CD14-positive monocyte (primary cell): Measurements from ENCODE around the gene BARX2. TPM values are rescaled to one million over a fixed set of nuclear protein-coding genes. Genes with fewer than 3 reads are reported as not detected.

Experiments used
- DNase-seq, 3 donors: peaks; one replicate each; pipeline ENCODE4 v3.0.0-alpha.2; 2011 to 2022
- H2AFZ ChIP-seq: 2 replicates; pipeline ENCODE4 v1.6.0; 2012; ENCODE audit warnings: mild to moderate bottlenecking, low read depth, low read length, inconsistent platforms; ENCODE audit not compliant: insufficient read depth, poor library complexity, severe bottlenecking
- H3K27ac ChIP-seq, 2 donors: 1 replicate in 1 of 2; 2 replicates in 1 of 2; pipeline ENCODE4 v1.5.1; 2012 to 2013; ENCODE audit warnings: low read length in 2 of 2, control low read depth in 1 of 2, inconsistent platforms in 1 of 2, low read depth in 1 of 2, mild to moderate bottlenecking in 1 of 2
- H3K27me3 ChIP-seq, 2 donors: one replicate each; pipeline versions ENCODE4 v1.6.0 to v1.6.1; 2011 to 2013; ENCODE audit warnings: low read length in 2 of 2; ENCODE audit not compliant: control insufficient read depth in 2 of 2, insufficient read depth in 2 of 2
- H3K36me3 ChIP-seq, 2 donors: replicated peaks in 1 of 2; 1 replicate in 1 of 2; 2 replicates in 1 of 2; pipeline versions ENCODE4 v1.5.1 to v1.6.1; 2012 to 2013; ENCODE audit warnings: low read length in 2 of 2, control low read depth in 1 of 2, inconsistent platforms in 1 of 2, mild to moderate bottlenecking in 1 of 2; ENCODE audit not compliant: insufficient read depth in 2 of 2, control insufficient read depth in 1 of 2
- H3K4me1 ChIP-seq, 2 donors: 1 replicate in 1 of 2; 2 replicates in 1 of 2; pipeline versions ENCODE4 v1.5.1 to v1.6.1; 2012 to 2013; ENCODE audit warnings: low read length in 2 of 2, control low read depth in 1 of 2, inconsistent platforms in 1 of 2, mild to moderate bottlenecking in 1 of 2, moderate library complexity in 1 of 2; ENCODE audit not compliant: insufficient read depth in 2 of 2, control insufficient read depth in 1 of 2
- H3K4me2 ChIP-seq: replicated peaks from 2 replicates; pipeline ENCODE3; 2012; ENCODE audit warnings: low read length, moderate library complexity, mild to moderate bottlenecking; ENCODE audit not compliant: poor library complexity, severe bottlenecking; ENCODE audit errors: extremely low read depth
- H3K4me3 ChIP-seq, 3 experiments: fragments of 200-600 bp in 1 of 3; sonication (generic) in 1 of 3; replicated peaks in 1 of 3; 1 replicate in 2 of 3; 2 replicates in 1 of 3; pipeline ENCODE4 v1.5.1; 2011 to 2013; ENCODE audit warnings: low read length in 3 of 3, mild to moderate bottlenecking in 3 of 3, control low read depth in 2 of 3, low read depth in 2 of 3, inconsistent platforms in 1 of 3, moderate library complexity in 1 of 3
- H3K79me2 ChIP-seq: 2 replicates; pipeline ENCODE4 v1.6.0; 2012; ENCODE audit warnings: mild to moderate bottlenecking, control low read depth, inconsistent platforms, low read length, moderate library complexity; ENCODE audit not compliant: insufficient read depth
- H3K9ac ChIP-seq: 2 replicates; pipeline ENCODE4 v1.6.0; 2017; ENCODE audit warnings: low read length, mild to moderate bottlenecking; ENCODE audit not compliant: insufficient read depth, poor library complexity, severe bottlenecking
- H3K9me3 ChIP-seq, 2 donors: replicated peaks in 1 of 2; 1 replicate in 1 of 2; 2 replicates in 1 of 2; pipeline versions ENCODE4 v1.5.1 to v1.6.1; 2012 to 2013; ENCODE audit warnings: low read length in 2 of 2, control low read depth in 1 of 2; ENCODE audit not compliant: control insufficient read depth in 1 of 2, insufficient read depth in 1 of 2
- H4K20me1 ChIP-seq: 2 replicates; pipeline ENCODE4 v1.6.0; 2012; ENCODE audit warnings: mild to moderate bottlenecking, low read length, control low read depth, moderate library complexity; ENCODE audit not compliant: insufficient read depth
- H3K27ac Mint-ChIP-seq, 7 donors: one replicate each; pipeline ENCODE4 v1.8.0; 2020; ENCODE audit warnings: mild to moderate bottlenecking in 7 of 7, mixed read lengths in 7 of 7, moderate library complexity in 6 of 7, inconsistent platforms in 2 of 7
- H3K27me3 Mint-ChIP-seq, 3 donors: one replicate each; pipeline ENCODE4 v1.8.0; 2021 to 2022; ENCODE audit warnings: low read depth in 3 of 3, mild to moderate bottlenecking in 3 of 3, mixed read lengths in 3 of 3, moderate library complexity in 3 of 3, inconsistent platforms in 1 of 3
- H3K36me3 Mint-ChIP-seq, 2 donors: one replicate each; pipeline ENCODE4 v1.8.0; 2020; ENCODE audit warnings: mixed read lengths in 2 of 2, inconsistent platforms in 1 of 2, mild to moderate bottlenecking in 1 of 2
- H3K4me1 Mint-ChIP-seq: one replicate; pipeline ENCODE4 v1.8.0; 2020; ENCODE audit warnings: mild to moderate bottlenecking, mixed read lengths
- H3K4me3 Mint-ChIP-seq, 2 donors: one replicate each; pipeline ENCODE4 v1.8.0; 2020; ENCODE audit warnings: mild to moderate bottlenecking in 2 of 2, mixed read lengths in 2 of 2, moderate library complexity in 1 of 2
- H3K9me3 Mint-ChIP-seq, 7 donors: one replicate each; pipeline ENCODE4 v1.8.0; 2020 to 2022; ENCODE audit warnings: mixed read lengths in 7 of 7, mild to moderate bottlenecking in 6 of 7, moderate library complexity in 6 of 7, inconsistent platforms in 2 of 7
- CTCF ChIP-seq: fragments of 200-600 bp; IDR thresholded peaks from one replicate; pipeline ENCODE4 v1.8.0; 2022; ENCODE audit warnings: antibody characterized with exemption, mild to moderate bottlenecking
- WGBS: methylation state at CpG from one replicate; pipeline ENCODE4 v1.1.5; 2013; ENCODE audit warnings: missing lambda C conversion rate; ENCODE audit not compliant: insufficient coverage; 5-methylcytosine and 5-hydroxymethylcytosine counted together
- intact Hi-C, 2 donors: fragments of 100-400 bp; cut with micrococcal nuclease; formaldehyde crosslinking; loops; one replicate each; pipeline versions ENCODE4 v1.15.0 to v1.15.1; 2023
- polyA plus RNA-seq, 3 donors: library from polyadenylated mRNA; depleted of rRNA in 1 of 3; unstranded in 2 of 3; stranded (reverse) in 1 of 3; fragments of 300-500 nt in 2 of 3; fragments of >200 nt in 1 of 3; fragmentation: Illumina TruSeq in 2 of 3; gene quantifications; 1 replicate in 2 of 3; 2 replicates in 1 of 3; pipeline ENCODE4 v1.2.3, GENCODE V29; 2012 to 2021

Gene BARX2
- polyA plus RNA-seq, 3 donors, result not detected

GRCh38 chr11:129416080-129416820 lies 40.6 kb downstream of the BARX2 start:
- no peak overlapping the region for H3K27ac Mint-ChIP-seq
- Histone ChIP-seq H3K9me3 (no peaks in the 10 kb centered on the region), H4K20me1 (no peaks in the 10 kb centered on the region), H2AFZ (no peak overlapping the region), H3K4me1 (no peaks in the 10 kb centered on the region), H3K36me3 (no peaks in the 10 kb centered on the region), H3K79me2 (no peaks in the 10 kb centered on the region), H3K4me2 (no peak overlapping the region), H3K4me3 (no peak overlapping the region), H3K27ac (no peak overlapping the region), H3K9ac (no peak overlapping the region), H3K27me3 (no peaks in the 10 kb centered on the region)
- H3K9me3 Mint-ChIP-seq, result peaks cover 0 to 7% (median 0%) of the 10 kb centered on the region in 7 donors
- no peak overlapping the region for H3K4me3 Mint-ChIP-seq
- H3K36me3 Mint-ChIP-seq, result no peaks in the 10 kb centered on the region
- peaks cover 0 to 4% (median 3%) of the 10 kb centered on the region in 3 donors for H3K27me3 Mint-ChIP-seq
- no peaks in the 10 kb centered on the region for H3K4me1 Mint-ChIP-seq
- WGBS, result 97% methylated on average over 4 of the region's 7 CpGs
- no peak for DNase-seq
- intact Hi-C loops, result no loop called here
- TF ChIP-seq CTCF, result no peak

DNA sequence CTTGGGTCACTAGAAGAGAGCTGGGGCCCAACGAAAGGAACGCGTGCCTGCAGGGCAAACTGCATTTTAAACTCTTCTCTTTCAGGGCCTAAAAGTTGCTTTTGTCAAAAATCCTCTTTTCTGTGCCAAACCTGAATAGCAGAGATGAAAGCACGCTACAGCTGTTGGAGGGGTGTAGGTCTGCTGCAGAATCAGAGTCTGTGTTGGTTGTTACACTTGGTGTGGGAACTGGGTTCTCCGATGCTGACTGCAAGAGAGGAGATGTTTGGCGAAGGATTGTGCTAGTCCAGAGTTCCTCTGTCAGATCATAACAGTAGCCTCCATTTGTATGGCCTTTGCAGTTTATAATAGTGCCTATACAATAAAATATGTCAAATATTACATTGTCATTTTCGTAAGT lies 41.8 kb downstream of the BARX2 start:
- peaks cover 0 to 2% (median 1%) of the 10 kb centered on the region in 3 donors for H3K27me3 Mint-ChIP-seq
- peaks cover 0 to 4% (median 0%) of the 10 kb centered on the region in 7 donors for H3K9me3 Mint-ChIP-seq
- no peak for DNase-seq
- WGBS, result 100% methylated on average over 4 of the region's 7 CpGs
- H4K20me1 ChIP-seq, result no peaks in the 10 kb centered on the region
- H3K4me1 ChIP-seq, result no peaks in the 10 kb centered on the region
- no peaks in the 10 kb centered on the region for H3K36me3 ChIP-seq
- H3K27ac ChIP-seq, result no peak overlapping the region
- H3K4me1 Mint-ChIP-seq, result no peaks in the 10 kb centered on the region
- intact Hi-C loops, result no loop called here
- no peak overlapping the region for H3K27ac Mint-ChIP-seq
- H2AFZ ChIP-seq, result no peak overlapping the region
- TF ChIP-seq CTCF, result no peak
- no peak overlapping the region for H3K4me2 ChIP-seq
- no peak overlapping the region for H3K4me3 Mint-ChIP-seq
- H3K79me2 ChIP-seq, result no peaks in the 10 kb centered on the region
- H3K36me3 Mint-ChIP-seq, result no peaks in the 10 kb centered on the region
- H3K9me3 ChIP-seq, result no peaks in the 10 kb centered on the region
- no peak overlapping the region for H3K4me3 ChIP-seq
- no peaks in the 10 kb centered on the region for H3K27me3 ChIP-seq
- H3K9ac ChIP-seq, result no peak overlapping the region
